Sigmoid colon (tissue), 7 donors: ENCODE data around the gene PTPRO. TPM values are rescaled to one million over a fixed set of nuclear protein-coding genes. Genes with fewer than 3 reads are reported as not detected.

Experiments used
- DNase-seq: peaks from one replicate; pipeline ENCODE4 v3.0.0-alpha.2; 2019
- H3K27ac ChIP-seq, 4 donors: fragments of 200-600 bp; sonication (generic); one replicate each; pipeline ENCODE4 v1.5.1; 2016 to 2019; ENCODE audit warnings: mild to moderate bottlenecking in 1 of 4
- H3K27me3 ChIP-seq, 3 donors: fragments of 200-600 bp; sonication (generic); one replicate each; pipeline ENCODE4 v1.5.1; 2019; ENCODE audit warnings: mild to moderate bottlenecking in 1 of 3
- H3K36me3 ChIP-seq, 4 donors: fragments of 200-600 bp; sonication (generic); one replicate each; pipeline ENCODE4 v1.5.1; 2016 to 2019
- H3K4me1 ChIP-seq, 4 donors: fragments of 200-600 bp; sonication (generic); one replicate each; pipeline ENCODE4 v1.5.1; 2017 to 2019
- H3K4me3 ChIP-seq, 4 donors: fragments of 200-600 bp; sonication (generic); one replicate each; pipeline ENCODE4 v1.5.1; 2017 to 2019; ENCODE audit warnings: mild to moderate bottlenecking in 2 of 4, moderate library complexity in 1 of 4
- H3K9me3 ChIP-seq, 4 donors: fragments of 200-600 bp in 3 of 4; sonication (generic) in 3 of 4; one replicate each; pipeline versions ENCODE4 v1.5.1 to v1.6.1; 2013 to 2019
- EP300 ChIP-seq, 4 donors: sonication (generic); formaldehyde crosslinking; IDR thresholded peaks; one replicate each; pipeline ENCODE4 v1.6.1; 2017; ENCODE audit warnings: antibody characterized with exemption in 4 of 4
- POLR2A ChIP-seq, 2 donors: fragments of 450-650 bp; IDR thresholded peaks; one replicate each; pipeline ENCODE4 v1.6.1; 2016; ENCODE audit warnings: antibody characterized with exemption in 2 of 2, mild to moderate bottlenecking in 2 of 2, moderate library complexity in 2 of 2
- POLR2AphosphoS5 ChIP-seq, 4 donors: sonication (generic); formaldehyde crosslinking; IDR thresholded peaks; one replicate each; pipeline ENCODE4 v1.6.1; 2017; ENCODE audit warnings: antibody characterized with exemption in 4 of 4
- WGBS, 2 donors: extraction: QIAGEN DNeasy Blood & Tissue Kit; methylation state at CpG; one replicate each; pipeline ENCODE4 v1.1.7; 2013; 5-methylcytosine and 5-hydroxymethylcytosine counted together
- intact Hi-C: fragments of 100-400 bp; cut with DNase I; formaldehyde crosslinking; loops from one replicate; pipeline ENCODE4 v1.15.1; 2023
- polyA plus RNA-seq, 3 donors: library from polyadenylated mRNA; stranded (reverse); fragments of 200-250 nt; gene quantifications; one replicate each; pipeline ENCODE4 v1.2.3, GENCODE V29; 2013
- total RNA-seq, 4 donors: library from RNA; depleted of rRNA; stranded (reverse); fragments of >200 nt; gene quantifications; one replicate each; pipeline ENCODE4 v1.1.0, GENCODE V29; 2016
- TF ChIP-seq, protein P1 (sequence below), 4 experiments: fragments of 450-650 bp in 3 of 4; fragments of 200-600 bp in 1 of 4; IDR thresholded peaks; one replicate each; pipeline ENCODE4 v1.5.1; 2016 to 2019; ENCODE audit warnings: antibody characterized with exemption in 4 of 4, mild to moderate bottlenecking in 3 of 4, moderate library complexity in 2 of 4
- donor health status: healthy with polysubstance abuse.
- donor health status: Bipolar disorder and iron deficiency.
- donor health status: healthy.

PTPRO gene
- total and polyA plus RNA-seq, 7 donors, result 0.99 to 8.5 (median 1.9) TPM

- DNase-seq, result no peak
- Histone ChIP-seq H3K4me3 (no peak overlapping the region), H3K9me3 (no peaks in the 10 kb centered on the region), H3K36me3 (no peaks in the 10 kb centered on the region), H3K27me3 (no peaks in the 10 kb centered on the region), H3K27ac (peak overlapping the region in 3 of 4 donors; percentile 15 to 64 (median 43)), H3K4me1 (peaks cover 0 to 12% (median 9%) of the 10 kb centered on the region in 4 donors)
- no peak for TF ChIP-seq EP300 (IDR thresholded peaks at IDR 0.05)
- no peak for TF ChIP-seq POLR2AphosphoS5 (IDR thresholded peaks at IDR 0.05)
- TF ChIP-seq, protein P1, sequence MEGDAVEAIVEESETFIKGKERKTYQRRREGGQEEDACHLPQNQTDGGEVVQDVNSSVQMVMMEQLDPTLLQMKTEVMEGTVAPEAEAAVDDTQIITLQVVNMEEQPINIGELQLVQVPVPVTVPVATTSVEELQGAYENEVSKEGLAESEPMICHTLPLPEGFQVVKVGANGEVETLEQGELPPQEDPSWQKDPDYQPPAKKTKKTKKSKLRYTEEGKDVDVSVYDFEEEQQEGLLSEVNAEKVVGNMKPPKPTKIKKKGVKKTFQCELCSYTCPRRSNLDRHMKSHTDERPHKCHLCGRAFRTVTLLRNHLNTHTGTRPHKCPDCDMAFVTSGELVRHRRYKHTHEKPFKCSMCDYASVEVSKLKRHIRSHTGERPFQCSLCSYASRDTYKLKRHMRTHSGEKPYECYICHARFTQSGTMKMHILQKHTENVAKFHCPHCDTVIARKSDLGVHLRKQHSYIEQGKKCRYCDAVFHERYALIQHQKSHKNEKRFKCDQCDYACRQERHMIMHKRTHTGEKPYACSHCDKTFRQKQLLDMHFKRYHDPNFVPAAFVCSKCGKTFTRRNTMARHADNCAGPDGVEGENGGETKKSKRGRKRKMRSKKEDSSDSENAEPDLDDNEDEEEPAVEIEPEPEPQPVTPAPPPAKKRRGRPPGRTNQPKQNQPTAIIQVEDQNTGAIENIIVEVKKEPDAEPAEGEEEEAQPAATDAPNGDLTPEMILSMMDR (IDR thresholded peaks at IDR 0.05), result no peak
- TF ChIP-seq POLR2A (IDR thresholded peaks at IDR 0.05), result no peak
- intact Hi-C loops, result loop anchor here (5.0 kb wide), 1 partner anchor 193 kb away; no protein-coding TSS in a partner anchor
- WGBS, 2 donors, result 22 to 61% methylated on average over 4 of the region's 4 CpGs
Observed at GRCh38 chr12:15599266-15600037, 277.1 kb downstream of the PTPRO start.

DNA sequence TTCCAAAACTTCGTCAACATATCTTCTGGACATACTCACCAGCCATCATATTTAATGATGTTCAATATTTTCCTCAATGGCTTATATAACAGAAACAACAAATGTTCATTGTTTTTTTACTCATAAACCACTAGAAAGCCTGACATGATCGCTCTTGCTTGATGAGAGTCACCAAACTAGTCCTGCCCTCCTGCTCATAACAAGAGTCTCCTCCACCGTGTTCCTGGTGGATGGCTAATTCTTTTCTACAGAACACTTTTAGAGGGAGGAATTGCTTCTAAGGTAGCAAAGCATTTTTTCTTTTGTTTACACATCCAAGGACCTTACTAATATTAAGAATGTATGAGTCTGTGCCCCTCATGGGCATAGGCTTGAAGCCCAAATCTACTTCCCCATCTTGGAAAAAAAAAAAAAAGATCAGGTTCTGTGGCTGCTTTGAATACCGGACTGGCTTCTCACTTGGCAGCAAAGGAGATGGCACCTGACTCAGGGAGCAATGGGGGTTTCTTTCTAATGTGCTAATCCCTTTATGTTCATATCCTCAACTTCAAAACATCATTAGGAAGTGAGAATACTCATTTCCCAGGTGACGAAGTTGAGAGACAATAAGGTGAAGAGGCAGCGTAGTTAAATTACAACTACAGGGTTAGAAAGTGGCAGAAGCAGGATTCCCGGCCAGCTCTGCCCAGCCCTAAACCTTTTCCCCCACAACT is 278.1 kb downstream of the PTPRO start:
- intact Hi-C loops, result no loop called here
- H3K4me1 ChIP-seq, result peaks cover 0 to 12% (median 9%) of the 10 kb centered on the region in 4 donors
- no peaks in the 10 kb centered on the region for H3K36me3 ChIP-seq
- H3K27me3 ChIP-seq, result no peaks in the 10 kb centered on the region
- no peak overlapping the region for H3K27ac ChIP-seq
- no peak overlapping the region for H3K4me3 ChIP-seq
- no peaks in the 10 kb centered on the region for H3K9me3 ChIP-seq
- DNase-seq, result no peak
- 27 to 65% methylated on average over 7 of the region's 7 CpGs for WGBS, 2 donors
- TF ChIP-seq POLR2AphosphoS5 (IDR thresholded peaks at IDR 0.05) (no peak), POLR2A (IDR thresholded peaks at IDR 0.05) (no peak), EP300 (IDR thresholded peaks at IDR 0.05) (no peak)
- TF ChIP-seq, protein P1 (IDR thresholded peaks at IDR 0.05), result no peak

- H3K36me3 ChIP-seq, result no peaks in the 10 kb centered on the region
- H3K9me3 ChIP-seq, result no peaks in the 10 kb centered on the region
- no peak overlapping the region for H3K27ac ChIP-seq
- TF ChIP-seq, protein P1 (IDR thresholded peaks at IDR 0.05), result no peak
- no peak for TF ChIP-seq POLR2A (IDR thresholded peaks at IDR 0.05)
- TF ChIP-seq EP300 (IDR thresholded peaks at IDR 0.05), result no peak
- no peak for TF ChIP-seq POLR2AphosphoS5 (IDR thresholded peaks at IDR 0.05)
- H3K4me3 ChIP-seq, result no peak overlapping the region
- 92 to 93% methylated on average over 1 of the region's 1 CpG for WGBS, 2 donors
- no peaks in the 10 kb centered on the region for H3K27me3 ChIP-seq
- intact Hi-C loops, result no loop called here
- H3K4me1 ChIP-seq, result peaks cover 0 to 12% (median 9%) of the 10 kb centered on the region in 4 donors
- DNase-seq, result no peak
Observed at GRCh38 chr12:15601210-15601800, 279.0 kb downstream of the PTPRO start.

DNA sequence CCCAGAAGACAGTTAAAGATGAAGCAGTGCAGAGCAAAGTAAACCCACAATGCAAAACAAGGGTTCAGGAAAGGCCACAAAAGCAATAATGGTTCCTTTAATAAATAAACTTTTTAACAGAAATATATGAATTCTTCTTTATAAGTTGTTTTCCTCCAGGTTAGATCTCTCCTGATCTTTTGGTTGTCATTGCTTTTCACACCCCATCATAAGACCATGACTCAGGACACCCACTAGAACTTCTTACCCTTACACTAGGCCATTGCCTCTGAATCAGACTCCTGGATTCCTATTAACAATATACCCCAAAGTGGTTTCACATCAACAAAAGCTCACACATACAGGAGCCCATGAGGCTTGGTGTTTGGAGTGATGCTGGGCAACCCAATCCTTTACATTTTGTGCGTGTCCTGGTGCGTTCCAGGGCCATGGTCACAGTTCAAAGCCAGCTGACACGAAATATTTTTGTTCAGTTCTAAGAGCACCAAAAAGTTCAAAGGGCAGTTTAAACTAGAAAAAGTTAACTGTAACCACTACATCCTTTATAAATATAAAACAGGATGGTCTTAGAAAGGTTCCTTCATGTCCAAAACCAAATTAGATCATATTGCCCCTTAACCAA is 279.9 kb downstream of the PTPRO start:
- TF ChIP-seq POLR2A (IDR thresholded peaks at IDR 0.05) (no peak), POLR2AphosphoS5 (IDR thresholded peaks at IDR 0.05) (no peak), EP300 (IDR thresholded peaks at IDR 0.05) (no peak)
- TF ChIP-seq, protein P1 (IDR thresholded peaks at IDR 0.05), result no peak
- DNase-seq, result no peak
- Histone ChIP-seq H3K4me3 (no peak overlapping the region), H3K27ac (no peak overlapping the region), H3K36me3 (no peaks in the 10 kb centered on the region), H3K27me3 (no peaks in the 10 kb centered on the region), H3K9me3 (no peaks in the 10 kb centered on the region), H3K4me1 (peaks cover 0 to 12% (median 9%) of the 10 kb centered on the region in 4 donors)
- intact Hi-C loops, result no loop called here
- WGBS, 2 donors, result 93 to 94% methylated on average over 3 of the region's 3 CpGs
